SK-N-SH treated with all-trans-retinoic acid at 6 μM for 48 hours (cell line): ENCODE results near the gene NHS.

Experiments used
- ARNTL ChIP-seq: fragments of 450-650 bp; formaldehyde crosslinking; IDR thresholded peaks from 2 replicates; pipeline ENCODE4 v1.5.0; 2020; ENCODE audit warnings: low read depth, mild to moderate bottlenecking, moderate library complexity, borderline replicate concordance
- CSDC2 ChIP-seq: fragments of 250-450 bp; sonication (Bioruptor Pico); IDR thresholded peaks from 2 replicates; pipeline ENCODE4 v1.5.0; 2020; ENCODE audit warnings: mild to moderate bottlenecking, moderate library complexity
- CSRNP3 ChIP-seq: fragments of 250-450 bp; sonication (Bioruptor Pico); IDR thresholded peaks from 2 replicates; pipeline ENCODE4 v1.5.1; 2021; ENCODE audit warnings: mild to moderate bottlenecking, moderate library complexity
- ESRRG ChIP-seq: fragments of 250-450 bp; sonication (Bioruptor Pico); IDR thresholded peaks from 2 replicates; pipeline ENCODE4 v1.6.1; 2021; ENCODE audit warnings: mild to moderate bottlenecking
- GLIS3 ChIP-seq: fragments of 250-450 bp; sonication (Bioruptor Pico); IDR thresholded peaks from 2 replicates; pipeline ENCODE4 v1.5.0; 2020; ENCODE audit warnings: mild to moderate bottlenecking, moderate library complexity
- ISL1 ChIP-seq: fragments of 250-450 bp; sonication (Bioruptor Pico); IDR thresholded peaks from 2 replicates; pipeline ENCODE4 v2.1.2; 2022; ENCODE audit warnings: mild to moderate bottlenecking, moderate library complexity
- PATZ1 ChIP-seq: fragments of 250-450 bp; sonication (Bioruptor Pico); IDR thresholded peaks from 2 replicates; pipeline ENCODE4 v1.8.0; 2020; ENCODE audit warnings: mild to moderate bottlenecking, moderate library complexity, borderline replicate concordance
- POU6F1 ChIP-seq: fragments of 250-450 bp; sonication (Bioruptor Pico); IDR thresholded peaks from 2 replicates; pipeline ENCODE4 v1.8.0; 2021; ENCODE audit warnings: low read depth, mild to moderate bottlenecking, moderate library complexity, borderline replicate concordance
- RARB ChIP-seq: fragments of 250-450 bp; sonication (Bioruptor Pico); IDR thresholded peaks from 2 replicates; pipeline ENCODE4 v1.8.0; 2021; ENCODE audit warnings: mild to moderate bottlenecking, moderate library complexity
- SNAI2 ChIP-seq: fragments of 250-450 bp; sonication (Bioruptor Pico); IDR thresholded peaks from 2 replicates; pipeline ENCODE4 v1.5.0; 2020; ENCODE audit warnings: mild to moderate bottlenecking, moderate library complexity
- TCF4 ChIP-seq: fragments of 250-450 bp; sonication (Bioruptor Pico); IDR thresholded peaks from 2 replicates; pipeline ENCODE4 v1.8.0; 2021; ENCODE audit warnings: mild to moderate bottlenecking, moderate library complexity, borderline replicate concordance
- TOX ChIP-seq: fragments of 250-450 bp; sonication (Bioruptor Pico); IDR thresholded peaks from 2 replicates; pipeline ENCODE4 v1.8.0; 2021; ENCODE audit warnings: mild to moderate bottlenecking, moderate library complexity, borderline replicate concordance
- ZFP30 ChIP-seq: fragments of 450-650 bp; formaldehyde crosslinking; IDR thresholded peaks from 2 replicates; pipeline ENCODE4 v1.5.0; 2022; ENCODE audit warnings: mild to moderate bottlenecking, moderate library complexity
- ZNF70 ChIP-seq: fragments of 450-650 bp; formaldehyde crosslinking; IDR thresholded peaks from 2 replicates; pipeline ENCODE4 v1.5.0; 2020; ENCODE audit warnings: mild to moderate bottlenecking, moderate library complexity

DNA sequence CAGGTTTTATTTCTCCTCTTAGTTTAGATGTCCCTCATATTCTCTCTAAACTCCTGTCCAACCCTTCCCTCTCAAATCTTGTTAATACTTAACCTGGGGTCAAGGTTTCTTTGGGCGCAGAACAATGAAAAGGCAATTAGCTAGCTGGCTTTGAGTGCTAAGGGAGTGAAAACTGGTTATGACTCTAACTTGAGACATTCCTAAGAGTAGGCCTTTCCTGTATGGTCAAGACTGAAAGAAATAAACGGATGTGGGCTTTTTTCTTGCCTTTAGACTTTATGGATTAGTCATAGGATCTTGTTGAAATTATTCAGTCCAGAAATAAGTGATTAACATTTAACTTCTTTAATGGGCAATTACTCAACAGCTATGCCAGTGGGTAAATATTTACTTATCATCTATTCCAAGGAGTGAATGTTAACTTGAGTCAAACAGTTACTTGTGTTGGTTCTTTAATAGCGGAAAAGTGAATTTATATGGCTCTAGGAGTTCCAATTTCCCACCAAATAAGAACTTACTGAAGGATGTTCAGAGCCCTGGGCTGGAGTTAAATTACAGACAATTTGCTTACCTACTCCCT is 220.5 kb downstream of the NHS start:
- TF ChIP-seq ESRRG (CRISPR knock-in tag) (no peak), RARB (CRISPR knock-in tag) (no peak), GLIS3 (CRISPR knock-in tag) (no peak), CSRNP3 (CRISPR knock-in tag) (no peak), ISL1 (CRISPR knock-in tag) (no peak), CSDC2 (no peak), TOX (CRISPR knock-in tag) (no peak), ZFP30 (CRISPR knock-in tag) (no peak), ARNTL (no peak), SNAI2 (CRISPR knock-in tag) (no peak), POU6F1 (CRISPR knock-in tag) (no peak), PATZ1 (no peak), ZNF70 (CRISPR knock-in tag) (no peak), TCF4 (no peak)
